HFF-Myc (cell line): ENCODE data around the gene SNED1.

Experiments
- DNase-seq: peaks from one replicate; pipeline ENCODE4 v3.0.0-alpha.2; 2011; ENCODE audit warnings: low read depth; ENCODE audit errors: extremely low read depth
- H3K4me3 ChIP-seq: replicated peaks from 2 replicates; pipeline ENCODE4 v1.5.1; 2011; ENCODE audit warnings: low read depth, mild to moderate bottlenecking, control low read depth, low read length
- TF ChIP-seq, protein P1 (sequence below): IDR thresholded peaks from 2 replicates; pipeline ENCODE4 v1.5.1; 2012; ENCODE audit warnings: mild to moderate bottlenecking, low read depth, low read length, control low read depth; ENCODE audit errors: missing control alignments

Gene SNED1

DNA sequence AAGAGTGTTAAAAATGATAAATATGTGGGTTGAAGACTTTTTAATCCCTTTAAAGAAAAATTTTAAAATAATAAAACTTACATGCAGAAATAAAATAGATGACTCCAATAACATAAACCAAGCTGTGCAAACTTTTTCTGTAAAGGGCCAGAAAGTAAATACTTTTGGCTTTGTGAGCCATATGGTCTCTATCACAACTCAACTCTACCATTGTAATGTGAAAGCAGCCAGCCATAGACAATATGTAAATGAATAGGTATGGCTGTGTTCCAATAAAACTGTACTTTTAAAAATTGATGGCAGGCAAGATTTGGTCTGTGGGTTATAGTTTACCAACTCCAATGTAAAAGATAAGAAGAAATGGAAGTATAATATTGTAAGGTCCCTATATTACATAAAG, 45.2 kb downstream of the SNED1 start:
- DNase-seq, result no peak
- TF ChIP-seq, protein P1, sequence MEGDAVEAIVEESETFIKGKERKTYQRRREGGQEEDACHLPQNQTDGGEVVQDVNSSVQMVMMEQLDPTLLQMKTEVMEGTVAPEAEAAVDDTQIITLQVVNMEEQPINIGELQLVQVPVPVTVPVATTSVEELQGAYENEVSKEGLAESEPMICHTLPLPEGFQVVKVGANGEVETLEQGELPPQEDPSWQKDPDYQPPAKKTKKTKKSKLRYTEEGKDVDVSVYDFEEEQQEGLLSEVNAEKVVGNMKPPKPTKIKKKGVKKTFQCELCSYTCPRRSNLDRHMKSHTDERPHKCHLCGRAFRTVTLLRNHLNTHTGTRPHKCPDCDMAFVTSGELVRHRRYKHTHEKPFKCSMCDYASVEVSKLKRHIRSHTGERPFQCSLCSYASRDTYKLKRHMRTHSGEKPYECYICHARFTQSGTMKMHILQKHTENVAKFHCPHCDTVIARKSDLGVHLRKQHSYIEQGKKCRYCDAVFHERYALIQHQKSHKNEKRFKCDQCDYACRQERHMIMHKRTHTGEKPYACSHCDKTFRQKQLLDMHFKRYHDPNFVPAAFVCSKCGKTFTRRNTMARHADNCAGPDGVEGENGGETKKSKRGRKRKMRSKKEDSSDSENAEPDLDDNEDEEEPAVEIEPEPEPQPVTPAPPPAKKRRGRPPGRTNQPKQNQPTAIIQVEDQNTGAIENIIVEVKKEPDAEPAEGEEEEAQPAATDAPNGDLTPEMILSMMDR, result no peak
- no peak overlapping the region for H3K4me3 ChIP-seq

DNA sequence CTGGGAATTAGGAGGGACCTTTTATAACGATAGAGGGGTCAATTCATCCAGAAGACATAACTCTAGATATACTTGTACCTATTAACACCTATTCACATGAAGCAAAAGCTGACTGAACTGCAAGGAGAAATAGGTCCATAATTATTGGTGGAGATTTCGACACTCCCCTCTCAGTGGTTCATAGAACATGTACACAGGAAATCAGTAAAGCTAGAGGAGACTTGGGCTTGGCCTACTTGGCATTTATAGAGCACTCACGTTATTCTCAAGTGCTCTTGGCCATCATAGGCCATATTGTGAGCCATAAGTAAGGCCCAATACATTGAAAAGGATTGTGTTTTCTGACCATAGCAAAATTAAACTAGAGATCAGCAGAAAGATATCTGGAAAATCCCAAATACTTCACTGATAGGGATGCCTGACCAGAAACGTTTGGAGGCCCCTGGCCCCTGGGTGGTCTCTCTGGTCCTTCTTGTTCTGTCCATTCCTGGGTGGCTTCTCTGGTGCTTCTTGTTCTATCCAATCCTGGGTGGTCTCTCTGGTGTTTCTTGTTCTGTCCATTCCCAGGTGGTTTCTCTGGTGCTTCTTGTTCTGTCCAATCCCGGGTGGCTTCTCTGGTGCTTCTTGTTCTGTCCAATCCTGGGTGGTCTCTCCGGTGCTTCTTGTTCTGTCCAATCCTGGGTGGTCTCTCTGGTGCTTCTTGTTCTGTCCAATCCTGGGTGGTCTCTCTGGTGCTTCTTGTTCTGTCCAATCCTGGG, 49.0 kb downstream of the SNED1 start:
- no peak for DNase-seq
- no peak overlapping the region for H3K4me3 ChIP-seq
- TF ChIP-seq, protein P1, result no peak

DNA sequence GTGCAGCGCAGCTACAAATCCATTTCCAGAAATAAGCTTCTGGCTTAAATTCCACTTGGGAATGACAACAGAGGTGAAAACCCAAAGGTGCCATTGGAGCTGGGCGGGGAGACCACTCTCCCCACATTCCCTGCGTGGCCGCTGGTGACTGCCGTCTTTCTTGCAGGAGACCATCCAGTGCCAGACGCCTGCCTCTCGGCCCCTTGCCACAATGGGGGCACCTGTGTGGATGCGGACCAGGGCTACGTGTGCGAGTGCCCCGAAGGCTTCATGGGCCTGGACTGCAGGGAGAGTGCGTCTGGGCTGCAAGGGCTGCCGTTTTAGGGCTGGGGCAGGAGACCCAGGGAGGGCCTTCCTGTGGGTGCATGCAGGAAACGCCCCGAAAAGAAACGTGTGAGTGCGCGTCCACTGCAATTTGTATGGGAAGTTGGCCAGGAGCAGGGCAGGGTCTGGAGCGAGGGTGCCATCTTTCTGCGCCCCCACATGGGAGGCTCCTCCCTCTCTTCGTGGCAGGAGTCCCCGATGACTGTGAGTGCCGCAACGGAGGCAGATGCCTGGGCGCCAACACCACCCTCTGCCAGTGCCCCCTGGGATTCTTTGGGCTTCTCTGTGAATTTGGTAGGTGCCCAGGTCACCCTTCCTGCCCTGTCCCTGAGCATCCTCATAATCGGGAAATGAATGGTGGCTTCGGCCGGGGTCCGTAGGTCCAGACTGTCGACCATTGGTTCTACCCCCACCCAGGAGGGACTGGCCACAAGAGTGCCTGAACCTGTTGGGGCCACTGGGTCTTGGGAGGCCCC, 49.9 kb downstream of the SNED1 start:
- TF ChIP-seq, protein P1, result no peak
- no peak overlapping the region for H3K4me3 ChIP-seq
- DNase-seq, result no peak

DNA sequence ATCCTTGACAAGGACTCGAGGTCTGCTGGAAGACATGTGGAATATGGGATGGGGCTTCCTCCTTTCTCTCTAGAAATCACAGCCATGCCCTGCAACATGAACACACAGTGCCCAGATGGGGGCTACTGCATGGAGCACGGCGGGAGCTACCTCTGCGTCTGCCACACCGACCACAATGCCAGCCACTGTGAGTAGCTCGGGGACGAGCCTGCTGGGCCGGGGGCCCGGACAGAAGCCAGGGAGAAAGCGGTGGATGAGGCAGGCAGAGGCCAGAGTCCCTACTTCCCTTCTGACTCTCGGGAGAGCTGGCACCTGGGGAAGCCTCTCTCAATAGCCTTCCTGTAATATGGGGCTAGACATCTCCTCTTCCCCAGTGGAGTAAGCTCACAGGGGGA, 50.5 kb downstream of the SNED1 start:
- no peak overlapping the region for H3K4me3 ChIP-seq
- DNase-seq, result no peak
- TF ChIP-seq, protein P1, result no peak

DNA sequence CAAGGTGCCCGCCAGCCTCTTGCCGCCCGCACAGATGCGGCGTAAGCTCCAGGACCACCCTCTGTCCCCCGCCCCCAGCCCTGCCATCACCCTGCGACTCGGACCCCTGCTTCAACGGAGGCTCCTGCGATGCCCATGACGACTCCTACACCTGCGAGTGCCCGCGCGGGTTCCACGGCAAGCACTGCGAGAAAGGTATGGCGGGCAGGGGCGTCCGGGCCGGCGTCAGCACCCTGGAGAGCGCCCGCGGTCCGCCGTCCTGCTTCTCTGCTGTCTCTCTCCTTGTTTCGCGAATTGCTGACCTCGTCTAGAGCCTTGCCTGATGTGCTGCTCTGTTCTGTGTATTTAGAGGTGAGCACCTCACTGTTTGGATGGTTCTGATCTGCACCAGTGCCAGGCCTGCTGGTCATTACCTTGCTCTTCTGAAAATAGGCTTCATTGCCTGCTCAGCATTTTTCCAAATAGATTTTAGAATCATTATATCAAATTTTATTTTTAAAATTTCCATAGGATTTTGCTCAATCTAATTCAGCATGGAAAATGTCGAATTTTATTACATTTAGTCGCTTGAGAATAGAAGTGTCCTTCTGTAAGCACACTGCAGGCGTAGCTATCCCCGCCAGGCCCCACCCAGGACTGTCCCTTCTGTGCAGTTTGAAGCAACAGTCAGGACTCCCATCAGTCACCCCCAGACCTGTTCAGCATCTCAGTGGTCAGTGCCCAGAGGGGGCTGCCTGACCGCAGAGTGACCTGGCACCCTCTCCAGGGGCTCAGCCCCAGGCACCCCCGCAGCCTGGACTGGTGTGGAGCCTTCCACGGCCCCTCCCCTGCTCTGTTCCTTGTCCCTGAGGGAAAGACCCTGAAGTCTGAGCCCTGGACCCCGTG, 51.6 kb downstream of the SNED1 start:
- TF ChIP-seq, protein P1, result no peak
- DNase-seq, result no peak
- H3K4me3 ChIP-seq, result no peak overlapping the region
